Cerebellar nuclear complex (tissue), 1 donor: Measurements from ENCODE around the gene LMF1.

Experiments
- DNase-seq, 2 experiments: peaks; one replicate each; lab custom pipeline; 2025; lab: John Stamatoyannopoulos, UW

The LMF1 gene

GRCh38 chr16:912684-913613 is 57.8 kb downstream of the LMF1 start:
- no peak for DNase-seq

- DNase-seq = no peak
These were observed 58.5 kb downstream of the LMF1 start for GRCh38 chr16:912322-912683.

GRCh38 chr16:911604-912321 is 59.0 kb downstream of the LMF1 start:
- no peak for DNase-seq

GRCh38 chr16:911101-911500 is 59.7 kb downstream of the LMF1 start:
- DNase-seq = no peak

- no peak for DNase-seq
These were observed 60.6 kb downstream of the LMF1 start for GRCh38 chr16:910181-910580.

- no peak for DNase-seq
These were observed 61.3 kb downstream of the LMF1 start for GRCh38 chr16:909281-910000.

GRCh38 chr16:908526-909155 is 62.1 kb downstream of the LMF1 start:
- no peak for DNase-seq

- no peak for DNase-seq
These were observed 62.9 kb downstream of the LMF1 start for GRCh38 chr16:907842-908241.

GRCh38 chr16:907361-907760 is 63.4 kb downstream of the LMF1 start:
- DNase-seq = no peak

- DNase-seq = no peak
These were observed 64.5 kb downstream of the LMF1 start for GRCh38 chr16:906296-906695.

GRCh38 chr16:901715-902601 is 68.8 kb downstream of the LMF1 start:
- DNase-seq = no peak

- no peak for DNase-seq
These were observed 69.6 kb downstream of the LMF1 start for GRCh38 chr16:901149-901548.

GRCh38 chr16:900211-900610 is 70.6 kb downstream of the LMF1 start:
- no peak for DNase-seq

GRCh38 chr16:899683-900060 is 71.1 kb downstream of the LMF1 start:
- DNase-seq = no peak

GRCh38 chr16:898761-899682 is 71.8 kb downstream of the LMF1 start:
- no peak for DNase-seq

GRCh38 chr16:898216-898615 is 72.6 kb downstream of the LMF1 start:
- no peak for DNase-seq

- DNase-seq = no peak
These were observed 73.1 kb downstream of the LMF1 start for GRCh38 chr16:897701-898100.

- DNase-seq = no peak
These were observed 73.6 kb downstream of the LMF1 start for GRCh38 chr16:897200-897543.

GRCh38 chr16:896261-897199 is 74.3 kb downstream of the LMF1 start:
- DNase-seq = no peak
